HCT116 (cell line): ENCODE results near the gene MYO16. TPM values are rescaled to one million over a fixed set of nuclear protein-coding genes. Genes with fewer than 3 reads are reported as not detected.

Source experiments
- ATAC-seq: fragments of 200-7000 bp; cut with Tn5 transposase; 2 replicates; pipeline ENCODE4 v1.9.1; 2020; ENCODE audit warnings: mild to moderate bottlenecking, moderate library complexity
- BruUV-seq: library from RNA; stranded (reverse); fragments of 400-500 nt; replicated peaks from 2 replicates; lab custom pipeline; 2021; lab: Mats Ljungman, UMichigan
- CTCF ChIA-PET: fragments of 300-600 bp; sonication (Branson Sonifier 250); formaldehyde crosslinking; loops from one replicate; lab custom pipeline; 2021; ENCODE audit warnings: antibody characterized with exemption; lab: Charles Lee
- POLR2A ChIA-PET: fragments of 300-600, 350-600 bp; sonication (Branson Sonifier 250); formaldehyde crosslinking; loops from one replicate; lab custom pipeline; 2021; ENCODE audit warnings: antibody characterized with exemption; lab: Charles Lee
- RAD21 ChIA-PET, 2 experiments: fragments of 300-600 bp; sonication (Branson Sonifier 250); formaldehyde crosslinking; loops; one replicate each; lab custom pipeline; 2023; ENCODE audit warnings: low total read pairs in 2 of 2; ENCODE audit not compliant: uncharacterized antibody in 2 of 2, unreplicated experiment in 2 of 2, low non-redundant PET in 1 of 2; lab: Charles Lee
- DNase-seq: peaks from one replicate; pipeline ENCODE4 v3.0.0-alpha.2; 2010; ENCODE audit warnings: low read depth, low spot score
- H2AFZ ChIP-seq: fragments of 200-600 bp; shearing (Covaris generic), sonication (generic); 2 replicates; pipeline ENCODE4 v1.6.1; 2017; ENCODE audit warnings: low read depth, mixed run types, mixed read lengths, antibody characterized with exemption, low read length; ENCODE audit not compliant: poor library complexity, severe bottlenecking
- H3K27ac ChIP-seq: 2 replicates; pipeline ENCODE4 v1.5.1; 2012; ENCODE audit warnings: low read depth, low read length
- H3K27me3 ChIP-seq: fragments of 200-600 bp; sonication (generic); 2 replicates; pipeline ENCODE4 v1.6.1; 2016; ENCODE audit warnings: mixed run types, low read length, mixed read lengths; ENCODE audit not compliant: insufficient read depth
- H3K36me3 ChIP-seq, 2 experiments: fragments of 200-500 bp in 1 of 2; fragments of 200-600 bp in 1 of 2; sonication (Bioruptor generic) in 1 of 2; sonication (generic) in 1 of 2; 2 replicates each; pipeline versions ENCODE4 v1.5.1 to v1.6.1; 2014 to 2016; ENCODE audit warnings: low read length in 2 of 2, inconsistent platforms in 1 of 2, mixed read lengths in 1 of 2, mixed run types in 1 of 2; ENCODE audit not compliant: insufficient read depth in 2 of 2, control insufficient read depth in 1 of 2
- H3K4me1 ChIP-seq, 2 experiments: fragments of 200-600 bp in 1 of 2; sonication (generic) in 1 of 2; 2 replicates each; pipeline versions ENCODE4 v1.5.1 to v1.6.1; 2012 to 2017; ENCODE audit warnings: low read length in 2 of 2, inconsistent platforms in 1 of 2, mild to moderate bottlenecking in 1 of 2, mixed read lengths in 1 of 2, mixed run types in 1 of 2, moderate library complexity in 1 of 2; ENCODE audit not compliant: insufficient read depth in 2 of 2, control insufficient read depth in 1 of 2
- H3K4me2 ChIP-seq: fragments of 200-600 bp; sonication (generic); 2 replicates; pipeline ENCODE4 v1.6.1; 2017; ENCODE audit warnings: mixed run types, low read length, mixed read lengths
- H3K4me3 ChIP-seq, 2 experiments: fragments of 200-600 bp in 1 of 2; sonication (generic) in 1 of 2; replicated peaks in 1 of 2; 2 replicates each; pipeline ENCODE4 v1.5.1; 2011 to 2016; ENCODE audit warnings: low read length in 2 of 2, control low read depth in 1 of 2, low read depth in 1 of 2, mild to moderate bottlenecking in 1 of 2, mixed read lengths in 1 of 2, mixed run types in 1 of 2
- H3K79me2 ChIP-seq: fragments of 200-600 bp; sonication (generic); 2 replicates; pipeline ENCODE4 v1.6.1; 2017; ENCODE audit warnings: mild to moderate bottlenecking, mixed run types, low read length, moderate library complexity, mixed read lengths; ENCODE audit not compliant: insufficient read depth
- H3K9ac ChIP-seq: fragments of 200-600 bp; sonication (generic); 2 replicates; pipeline ENCODE4 v1.6.1; 2016; ENCODE audit warnings: low read length, mixed read lengths
- H3K9me2 ChIP-seq: fragments of 200-600 bp; sonication (generic), shearing (Covaris generic); 2 replicates; pipeline ENCODE4 v1.6.1; 2017; ENCODE audit warnings: mixed run types, mild to moderate bottlenecking, moderate library complexity; ENCODE audit not compliant: insufficient read depth
- H3K9me3 ChIP-seq, 2 experiments: fragments of 200-500 bp in 1 of 2; fragments of 200-600 bp in 1 of 2; sonication (Bioruptor generic) in 1 of 2; sonication (generic) in 1 of 2; 2 replicates each; pipeline ENCODE4 v1.6.1; 2014 to 2017; ENCODE audit warnings: low read length in 2 of 2, mixed read lengths in 2 of 2, inconsistent platforms in 1 of 2, low read depth in 1 of 2, mild to moderate bottlenecking in 1 of 2, mixed run types in 1 of 2, moderate library complexity in 1 of 2; ENCODE audit not compliant: control insufficient read depth in 1 of 2, insufficient read depth in 1 of 2
- H4K20me1 ChIP-seq: fragments of 200-600 bp; sonication (generic), shearing (Covaris generic); 2 replicates; pipeline ENCODE4 v1.6.1; 2017; ENCODE audit warnings: mixed run types, mild to moderate bottlenecking, moderate library complexity; ENCODE audit not compliant: insufficient read depth
- CEBPB ChIP-seq: IDR thresholded peaks from 2 replicates; pipeline ENCODE4 v1.6.1; 2012; ENCODE audit warnings: low read depth
- CTCF ChIP-seq, 3 experiments: fragments of 200-600 bp in 1 of 3; sonication (generic) in 1 of 3; IDR thresholded peaks in 2 of 3; conservative IDR thresholded peaks in 1 of 3; 2 replicates each; pipeline ENCODE4 v1.5.1; 2012 to 2017; ENCODE audit warnings: low read depth in 2 of 3, low read length in 2 of 3, antibody characterized with exemption in 1 of 3, borderline replicate concordance in 1 of 3, control low read depth in 1 of 3, mild to moderate bottlenecking in 1 of 3, mixed read lengths in 1 of 3, mixed run types in 1 of 3, moderate library complexity in 1 of 3; ENCODE audit not compliant: insufficient read depth in 1 of 3
- EGR1 ChIP-seq: IDR thresholded peaks from 2 replicates; pipeline ENCODE4 v1.6.1; 2012; ENCODE audit warnings: low read depth
- ELF1 ChIP-seq: IDR thresholded peaks from 2 replicates; pipeline ENCODE4 v1.6.1; 2012; ENCODE audit warnings: low read depth, borderline replicate concordance
- EZH2 ChIP-seq: fragments of 200-600 bp; sonication (generic); IDR thresholded peaks from 2 replicates; pipeline ENCODE4 v1.6.1; 2017; ENCODE audit warnings: antibody characterized with exemption, mixed run types
- FOSL1 ChIP-seq: IDR thresholded peaks from 2 replicates; pipeline ENCODE4 v1.6.1; 2012; ENCODE audit warnings: low read depth
- JUND ChIP-seq: IDR thresholded peaks from 2 replicates; pipeline ENCODE4 v1.6.1; 2012
- POLR2AphosphoS5 ChIP-seq: IDR thresholded peaks from 2 replicates; pipeline ENCODE4 v1.6.1; 2011; ENCODE audit warnings: mild to moderate bottlenecking, low read depth, low read length, moderate library complexity
- RAD21 ChIP-seq: IDR thresholded peaks from 2 replicates; pipeline ENCODE4 v1.6.1; 2012; ENCODE audit warnings: low read depth, mild to moderate bottlenecking
- SIN3A ChIP-seq: IDR thresholded peaks from 2 replicates; pipeline ENCODE4 v1.6.1; 2012; ENCODE audit warnings: low read depth
- SRF ChIP-seq: IDR thresholded peaks from 2 replicates; pipeline ENCODE4 v1.6.1; 2012; ENCODE audit warnings: low read depth
- TCF7L2 ChIP-seq: IDR thresholded peaks from 2 replicates; pipeline ENCODE4 v1.7.0; 2011; ENCODE audit warnings: borderline replicate concordance, inconsistent platforms; ENCODE audit not compliant: insufficient read depth, insufficient read length; ENCODE audit errors: extremely low read depth
- YY1 ChIP-seq: IDR thresholded peaks from 2 replicates; pipeline ENCODE4 v1.6.1; 2011; ENCODE audit warnings: low read length, low read depth, moderate library complexity, mild to moderate bottlenecking; ENCODE audit not compliant: insufficient replicate concordance; ENCODE audit errors: extremely low read depth
- ZNF274 ChIP-seq: fragments of 200-500 bp; sonication (Bioruptor generic); IDR thresholded peaks from 2 replicates; pipeline ENCODE4 v1.6.1; 2014; ENCODE audit warnings: mild to moderate bottlenecking, low read depth, low read length, inconsistent platforms
- intact Hi-C: fragments of 100-400 bp; cut with micrococcal nuclease; formaldehyde crosslinking; loops from 2 replicates; pipeline ENCODE4 v1.10.0; 2022
- total RNA-seq: library from RNA; stranded (reverse); gene quantifications from one replicate; pipeline ENCODE4 v1.2.1, GENCODE V29; 2021; ENCODE audit not compliant: unreplicated experiment
- TF ChIP-seq, protein P1 (sequence below): IDR thresholded peaks from 2 replicates; pipeline ENCODE4 v1.6.1; 2012; ENCODE audit warnings: low read depth
- TF ChIP-seq, protein P2 (sequence below): IDR thresholded peaks from 2 replicates; pipeline ENCODE4 v1.6.1; 2011; ENCODE audit warnings: mild to moderate bottlenecking, low read length, moderate library complexity; ENCODE audit not compliant: insufficient replicate concordance; ENCODE audit errors: extremely low read depth

The MYO16 gene
- total RNA-seq, 1 experiment from 2014 or later = 0.07 TPM

DNA sequence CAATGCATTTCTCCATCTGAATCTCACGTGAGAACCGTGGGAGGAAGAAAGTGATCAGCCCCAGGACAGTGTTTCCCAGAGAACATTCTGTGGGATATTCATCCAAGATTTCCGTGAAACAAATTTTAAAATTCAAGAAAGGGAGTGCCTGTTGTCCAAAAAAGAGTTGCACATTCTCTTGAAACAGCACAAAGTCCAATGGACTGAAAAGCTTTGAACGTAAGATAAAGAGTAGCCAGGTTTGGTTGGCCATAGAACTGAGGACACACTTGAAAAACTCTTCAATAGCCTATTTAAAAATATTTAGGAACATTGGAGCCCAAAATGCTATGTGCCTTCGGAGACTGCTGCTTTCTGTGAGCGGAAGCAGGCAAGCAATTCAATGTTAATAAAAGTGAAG lies 353.9 kb downstream of the MYO16 start:
- H3K9me2 ChIP-seq = no peaks in the 10 kb centered on the region
- TF ChIP-seq CEBPB = no peak
- TF ChIP-seq SRF = no peak
- TF ChIP-seq CTCF (IDR thresholded peaks at IDR 0.05 in 2 of 3, conservative IDR thresholded peaks at IDR 0.05 in 1 of 3; ENCODE audit: borderline replicate concordance in 1 of 3, insufficient read depth in 1 of 3, low read depth in 2 of 3, low read length in 2 of 3) = no peak
- TF ChIP-seq, protein P1, sequence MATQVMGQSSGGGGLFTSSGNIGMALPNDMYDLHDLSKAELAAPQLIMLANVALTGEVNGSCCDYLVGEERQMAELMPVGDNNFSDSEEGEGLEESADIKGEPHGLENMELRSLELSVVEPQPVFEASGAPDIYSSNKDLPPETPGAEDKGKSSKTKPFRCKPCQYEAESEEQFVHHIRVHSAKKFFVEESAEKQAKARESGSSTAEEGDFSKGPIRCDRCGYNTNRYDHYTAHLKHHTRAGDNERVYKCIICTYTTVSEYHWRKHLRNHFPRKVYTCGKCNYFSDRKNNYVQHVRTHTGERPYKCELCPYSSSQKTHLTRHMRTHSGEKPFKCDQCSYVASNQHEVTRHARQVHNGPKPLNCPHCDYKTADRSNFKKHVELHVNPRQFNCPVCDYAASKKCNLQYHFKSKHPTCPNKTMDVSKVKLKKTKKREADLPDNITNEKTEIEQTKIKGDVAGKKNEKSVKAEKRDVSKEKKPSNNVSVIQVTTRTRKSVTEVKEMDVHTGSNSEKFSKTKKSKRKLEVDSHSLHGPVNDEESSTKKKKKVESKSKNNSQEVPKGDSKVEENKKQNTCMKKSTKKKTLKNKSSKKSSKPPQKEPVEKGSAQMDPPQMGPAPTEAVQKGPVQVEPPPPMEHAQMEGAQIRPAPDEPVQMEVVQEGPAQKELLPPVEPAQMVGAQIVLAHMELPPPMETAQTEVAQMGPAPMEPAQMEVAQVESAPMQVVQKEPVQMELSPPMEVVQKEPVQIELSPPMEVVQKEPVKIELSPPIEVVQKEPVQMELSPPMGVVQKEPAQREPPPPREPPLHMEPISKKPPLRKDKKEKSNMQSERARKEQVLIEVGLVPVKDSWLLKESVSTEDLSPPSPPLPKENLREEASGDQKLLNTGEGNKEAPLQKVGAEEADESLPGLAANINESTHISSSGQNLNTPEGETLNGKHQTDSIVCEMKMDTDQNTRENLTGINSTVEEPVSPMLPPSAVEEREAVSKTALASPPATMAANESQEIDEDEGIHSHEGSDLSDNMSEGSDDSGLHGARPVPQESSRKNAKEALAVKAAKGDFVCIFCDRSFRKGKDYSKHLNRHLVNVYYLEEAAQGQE = no peak
- no peak for TF ChIP-seq ZNF274
- no peak for TF ChIP-seq JUND
- TF ChIP-seq RAD21 = no peak
- TF ChIP-seq, protein P2, sequence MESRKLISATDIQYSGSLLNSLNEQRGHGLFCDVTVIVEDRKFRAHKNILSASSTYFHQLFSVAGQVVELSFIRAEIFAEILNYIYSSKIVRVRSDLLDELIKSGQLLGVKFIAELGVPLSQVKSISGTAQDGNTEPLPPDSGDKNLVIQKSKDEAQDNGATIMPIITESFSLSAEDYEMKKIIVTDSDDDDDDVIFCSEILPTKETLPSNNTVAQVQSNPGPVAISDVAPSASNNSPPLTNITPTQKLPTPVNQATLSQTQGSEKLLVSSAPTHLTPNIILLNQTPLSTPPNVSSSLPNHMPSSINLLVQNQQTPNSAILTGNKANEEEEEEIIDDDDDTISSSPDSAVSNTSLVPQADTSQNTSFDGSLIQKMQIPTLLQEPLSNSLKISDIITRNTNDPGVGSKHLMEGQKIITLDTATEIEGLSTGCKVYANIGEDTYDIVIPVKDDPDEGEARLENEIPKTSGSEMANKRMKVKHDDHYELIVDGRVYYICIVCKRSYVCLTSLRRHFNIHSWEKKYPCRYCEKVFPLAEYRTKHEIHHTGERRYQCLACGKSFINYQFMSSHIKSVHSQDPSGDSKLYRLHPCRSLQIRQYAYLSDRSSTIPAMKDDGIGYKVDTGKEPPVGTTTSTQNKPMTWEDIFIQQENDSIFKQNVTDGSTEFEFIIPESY = no peak
- no peak for TF ChIP-seq EGR1
- no peak for TF ChIP-seq FOSL1
- TF ChIP-seq ELF1 = no peak
- TF ChIP-seq EZH2 = no peak
- TF ChIP-seq POLR2AphosphoS5 = no peak
- TF ChIP-seq TCF7L2 = no peak
- TF ChIP-seq SIN3A = no peak
- no peak for TF ChIP-seq YY1
- H3K27me3 ChIP-seq = no peaks in the 10 kb centered on the region
- H3K27ac ChIP-seq = no peak overlapping the region
- no peak for DNase-seq
- no peaks in the 10 kb centered on the region for H4K20me1 ChIP-seq
- intact Hi-C loops = no loop called here
- H3K4me1 ChIP-seq = no peaks in the 10 kb centered on the region
- no peak overlapping the region for H3K9ac ChIP-seq
- no peak overlapping the region for H3K4me3 ChIP-seq
- RAD21 ChIA-PET = no interaction called here
- H3K4me2 ChIP-seq = no peak overlapping the region
- H3K79me2 ChIP-seq = no peaks in the 10 kb centered on the region
- H3K36me3 ChIP-seq = no peaks in the 10 kb centered on the region
- BruUV-seq = no TSS peak
- POLR2A ChIA-PET = no interaction called here
- H3K9me3 ChIP-seq = no peaks in the 10 kb centered on the region
- H2AFZ ChIP-seq = no peak overlapping the region
- CTCF ChIA-PET = no interaction called here
- no peak for ATAC-seq
